Hepatocyte (in vitro differentiated cells): ENCODE measurements around the gene PPP1R7.

Experiments used
- EZH2 ChIP-seq: fragments of 200-600 bp; sonication (generic); IDR thresholded peaks from 2 replicates; pipeline ENCODE4 v1.6.1; 2016; ENCODE audit warnings: antibody characterized with exemption, mild to moderate bottlenecking, borderline replicate concordance
- EZH2phosphoT487 ChIP-seq: fragments of 200-600 bp; sonication (generic); IDR thresholded peaks from one replicate; pipeline ENCODE4 v1.6.1; 2018; ENCODE audit warnings: antibody characterized with exemption, mild to moderate bottlenecking, low read depth, moderate library complexity; ENCODE audit not compliant: unreplicated experiment, severe bottlenecking
- TF ChIP-seq, protein P1 (sequence below): fragments of 200-600 bp; sonication (generic); IDR thresholded peaks from 2 replicates; pipeline ENCODE4 v1.5.1; 2016; ENCODE audit warnings: antibody characterized with exemption, mild to moderate bottlenecking; ENCODE audit not compliant: poor library complexity

DNA sequence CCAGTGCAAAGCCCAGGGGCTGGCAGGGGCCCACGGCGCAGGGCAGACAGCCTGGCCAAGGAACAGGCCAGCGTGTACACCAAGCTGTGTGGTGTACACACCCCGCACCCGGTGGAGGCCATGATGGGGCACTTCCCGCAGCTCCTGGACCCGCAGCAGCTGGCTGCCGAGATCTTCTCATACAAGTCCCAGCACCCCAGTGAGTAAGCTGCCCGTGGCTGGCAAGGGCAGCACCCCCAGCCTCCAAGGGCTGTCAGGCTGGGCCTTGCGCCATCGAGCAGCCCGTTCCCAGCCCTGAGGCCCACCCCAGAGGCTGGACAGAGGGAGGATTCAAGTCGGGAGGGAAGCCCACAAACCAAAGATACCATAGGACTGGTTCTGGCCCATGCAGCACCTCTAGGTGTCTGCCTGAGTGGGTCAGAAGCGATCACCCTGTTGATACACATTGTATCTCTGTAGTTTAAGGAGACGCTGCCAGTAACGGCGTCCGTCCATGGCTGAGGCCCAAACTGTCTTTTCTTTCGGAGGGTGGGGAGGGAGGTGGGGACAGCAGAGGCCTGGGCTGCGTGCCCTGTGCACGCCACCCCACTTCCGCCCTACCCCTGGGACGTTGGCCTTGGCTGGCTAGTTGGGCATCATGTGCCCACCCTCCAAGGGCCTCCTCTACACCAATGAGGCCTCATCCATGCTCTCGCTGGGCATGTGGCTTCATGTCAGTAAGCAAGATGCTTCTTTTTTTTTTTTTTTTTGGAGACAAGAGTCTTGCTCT is 31.3 kb upstream of the PPP1R7 start:
- TF ChIP-seq, protein P1, sequence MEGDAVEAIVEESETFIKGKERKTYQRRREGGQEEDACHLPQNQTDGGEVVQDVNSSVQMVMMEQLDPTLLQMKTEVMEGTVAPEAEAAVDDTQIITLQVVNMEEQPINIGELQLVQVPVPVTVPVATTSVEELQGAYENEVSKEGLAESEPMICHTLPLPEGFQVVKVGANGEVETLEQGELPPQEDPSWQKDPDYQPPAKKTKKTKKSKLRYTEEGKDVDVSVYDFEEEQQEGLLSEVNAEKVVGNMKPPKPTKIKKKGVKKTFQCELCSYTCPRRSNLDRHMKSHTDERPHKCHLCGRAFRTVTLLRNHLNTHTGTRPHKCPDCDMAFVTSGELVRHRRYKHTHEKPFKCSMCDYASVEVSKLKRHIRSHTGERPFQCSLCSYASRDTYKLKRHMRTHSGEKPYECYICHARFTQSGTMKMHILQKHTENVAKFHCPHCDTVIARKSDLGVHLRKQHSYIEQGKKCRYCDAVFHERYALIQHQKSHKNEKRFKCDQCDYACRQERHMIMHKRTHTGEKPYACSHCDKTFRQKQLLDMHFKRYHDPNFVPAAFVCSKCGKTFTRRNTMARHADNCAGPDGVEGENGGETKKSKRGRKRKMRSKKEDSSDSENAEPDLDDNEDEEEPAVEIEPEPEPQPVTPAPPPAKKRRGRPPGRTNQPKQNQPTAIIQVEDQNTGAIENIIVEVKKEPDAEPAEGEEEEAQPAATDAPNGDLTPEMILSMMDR = no peak
- no peak for TF ChIP-seq EZH2
- TF ChIP-seq EZH2phosphoT487 = no peak
